Liver (tissue), 9 donors: ENCODE measurements around the gene CPNE1. TPM values are rescaled to one million over a fixed set of nuclear protein-coding genes. Genes with fewer than 3 reads are reported as not detected.

ENCODE experiments used
- DNase-seq: peaks from one replicate; pipeline ENCODE4 v3.0.0-alpha.2; 2017; ENCODE audit warnings: low spot score
- H3K27ac ChIP-seq, 2 donors: one replicate each; pipeline ENCODE4 v1.7.0; 2013; ENCODE audit warnings: inconsistent platforms in 2 of 2, low read length in 2 of 2, control low read depth in 1 of 2, low read depth in 1 of 2, mild to moderate bottlenecking in 1 of 2
- H3K27me3 ChIP-seq, 4 donors: one replicate each; pipeline versions ENCODE4 v1.6.1 to v1.7.0; 2013; ENCODE audit warnings: low read length in 3 of 4, inconsistent platforms in 1 of 4, mild to moderate bottlenecking in 1 of 4, moderate library complexity in 1 of 4; ENCODE audit not compliant: control insufficient read depth in 4 of 4, insufficient read depth in 4 of 4
- H3K36me3 ChIP-seq, 4 donors: one replicate each; pipeline versions ENCODE4 v1.6.1 to v1.7.0; 2013; ENCODE audit warnings: low read length in 3 of 4, mild to moderate bottlenecking in 3 of 4, low read depth in 1 of 4, moderate library complexity in 1 of 4; ENCODE audit not compliant: control insufficient read depth in 4 of 4, insufficient read depth in 3 of 4
- H3K4me1 ChIP-seq, 4 donors: one replicate each; pipeline versions ENCODE4 v1.6.1 to v1.7.0; 2013; ENCODE audit warnings: low read length in 3 of 4, mild to moderate bottlenecking in 3 of 4, moderate library complexity in 1 of 4; ENCODE audit not compliant: control insufficient read depth in 4 of 4, insufficient read depth in 4 of 4
- H3K4me3 ChIP-seq, 3 donors: one replicate each; pipeline versions ENCODE4 v1.6.1 to v1.7.0; 2013; ENCODE audit warnings: low read length in 3 of 3, control low read depth in 1 of 3, low read depth in 1 of 3, mild to moderate bottlenecking in 1 of 3
- H3K9ac ChIP-seq, 2 donors: one replicate each; pipeline ENCODE4 v1.7.0; 2013; ENCODE audit warnings: low read length in 2 of 2, mild to moderate bottlenecking in 2 of 2, moderate library complexity in 2 of 2, control low read depth in 1 of 2, low read depth in 1 of 2
- H3K9me3 ChIP-seq, 4 donors: one replicate each; pipeline versions ENCODE4 v1.6.1 to v1.7.0; 2013; ENCODE audit warnings: low read length in 3 of 4; ENCODE audit not compliant: control insufficient read depth in 4 of 4
- EGR1 ChIP-seq, 2 donors: IDR thresholded peaks; 2 replicates each; pipeline ENCODE4 v1.6.1; 2016 to 2018; ENCODE audit warnings: antibody characterized with exemption in 2 of 2, low read depth in 2 of 2
- FOXA1 ChIP-seq: IDR thresholded peaks from 2 replicates; pipeline ENCODE4 v1.6.1; 2016; ENCODE audit warnings: antibody characterized with exemption
- FOXA2 ChIP-seq: IDR thresholded peaks from 2 replicates; pipeline ENCODE4 v1.6.1; 2016; ENCODE audit warnings: antibody characterized with exemption
- GABPA ChIP-seq, 2 donors: IDR thresholded peaks in 1 of 2; conservative IDR thresholded peaks in 1 of 2; 2 replicates each; pipeline ENCODE4 v1.6.1; 2016; ENCODE audit warnings: antibody characterized with exemption in 2 of 2, mild to moderate bottlenecking in 1 of 2, moderate library complexity in 1 of 2
- HNF4A ChIP-seq, 2 donors: conservative IDR thresholded peaks; 2 replicates each; pipeline ENCODE4 v1.6.1; 2016; ENCODE audit warnings: antibody characterized with exemption in 2 of 2, mild to moderate bottlenecking in 2 of 2
- HNF4G ChIP-seq: IDR thresholded peaks from 2 replicates; pipeline ENCODE4 v1.6.1; 2016; ENCODE audit warnings: antibody characterized with exemption
- JUND ChIP-seq, 2 donors: IDR thresholded peaks; 2 replicates each; pipeline ENCODE4 v1.6.1; 2016; ENCODE audit warnings: antibody characterized with exemption in 2 of 2
- NR2F2 ChIP-seq: IDR thresholded peaks from 2 replicates; pipeline ENCODE4 v1.6.1; 2016; ENCODE audit warnings: antibody characterized with exemption
- RAD21 ChIP-seq, 2 donors: IDR thresholded peaks; 2 replicates each; pipeline ENCODE4 v1.6.1; 2016; ENCODE audit warnings: antibody characterized with exemption in 2 of 2, mild to moderate bottlenecking in 2 of 2
- RXRA ChIP-seq, 2 donors: IDR thresholded peaks; 2 replicates each; pipeline ENCODE4 v1.6.1; 2017 to 2018; ENCODE audit warnings: antibody characterized with exemption in 2 of 2, mild to moderate bottlenecking in 1 of 2
- SP1 ChIP-seq: IDR thresholded peaks from 2 replicates; pipeline ENCODE4 v1.6.1; 2018; ENCODE audit warnings: antibody characterized with exemption, mild to moderate bottlenecking
- TAF1 ChIP-seq: conservative IDR thresholded peaks from 2 replicates; pipeline ENCODE4 v1.6.1; 2016; ENCODE audit warnings: antibody characterized with exemption, mild to moderate bottlenecking
- YY1 ChIP-seq: IDR thresholded peaks from 2 replicates; pipeline ENCODE4 v1.6.1; 2016; ENCODE audit warnings: antibody characterized with exemption, mild to moderate bottlenecking
- WGBS: extraction: QIAGEN DNeasy Blood & Tissue Kit; methylation state at CpG from one replicate; pipeline ENCODE4 v1.1.7; 2013; 5-methylcytosine and 5-hydroxymethylcytosine counted together
- polyA plus RNA-seq, 2 donors: library from polyadenylated mRNA; stranded (reverse) in 1 of 2; unstranded in 1 of 2; fragments of 200-250 nt in 1 of 2; fragments of >200 nt in 1 of 2; fragmentation: Nextera tagmentation in 1 of 2; extraction: Ambion mirVana in 1 of 2; gene quantifications; one replicate each; pipeline versions ENCODE4 v1.2.1 to v1.2.3, GENCODE V29; 2013 to 2015
- total RNA-seq, 2 donors: library from RNA; depleted of rRNA; stranded (reverse); fragments of >200 nt; gene quantifications; one replicate each; pipeline ENCODE4 v1.2.3, GENCODE V29; 2014
- TF ChIP-seq, protein P1 (sequence below): IDR thresholded peaks from 2 replicates; pipeline ENCODE4 v1.6.1; 2016; ENCODE audit warnings: antibody characterized with exemption
- TF ChIP-seq, protein P2 (sequence below): IDR thresholded peaks from 2 replicates; pipeline ENCODE4 v1.6.1; 2016; ENCODE audit warnings: antibody characterized with exemption
- TF ChIP-seq, protein P3 (sequence below): IDR thresholded peaks from 2 replicates; pipeline ENCODE4 v1.6.1; 2016; ENCODE audit warnings: antibody characterized with exemption
- TF ChIP-seq, protein P4 (sequence below): fragments of 150-350 bp; IDR thresholded peaks from 2 replicates; pipeline ENCODE4 v1.5.1; 2017; ENCODE audit warnings: improper control_type of control experiment, low read depth, low read length; ENCODE audit not compliant: missing input control
- TF ChIP-seq, protein P5 (sequence below): IDR thresholded peaks from 2 replicates; pipeline ENCODE4 v1.6.1; 2016; ENCODE audit warnings: antibody characterized with exemption, mild to moderate bottlenecking
- donor health status: healthy.
- donor health status: healthy.
- donor health status: healthy.
- donor health status: healthy.
- donor health status: healthy.

The CPNE1 gene
- total and polyA plus RNA-seq, 4 donors = 25.5 to 55.4 (median 50.5) TPM

DNA sequence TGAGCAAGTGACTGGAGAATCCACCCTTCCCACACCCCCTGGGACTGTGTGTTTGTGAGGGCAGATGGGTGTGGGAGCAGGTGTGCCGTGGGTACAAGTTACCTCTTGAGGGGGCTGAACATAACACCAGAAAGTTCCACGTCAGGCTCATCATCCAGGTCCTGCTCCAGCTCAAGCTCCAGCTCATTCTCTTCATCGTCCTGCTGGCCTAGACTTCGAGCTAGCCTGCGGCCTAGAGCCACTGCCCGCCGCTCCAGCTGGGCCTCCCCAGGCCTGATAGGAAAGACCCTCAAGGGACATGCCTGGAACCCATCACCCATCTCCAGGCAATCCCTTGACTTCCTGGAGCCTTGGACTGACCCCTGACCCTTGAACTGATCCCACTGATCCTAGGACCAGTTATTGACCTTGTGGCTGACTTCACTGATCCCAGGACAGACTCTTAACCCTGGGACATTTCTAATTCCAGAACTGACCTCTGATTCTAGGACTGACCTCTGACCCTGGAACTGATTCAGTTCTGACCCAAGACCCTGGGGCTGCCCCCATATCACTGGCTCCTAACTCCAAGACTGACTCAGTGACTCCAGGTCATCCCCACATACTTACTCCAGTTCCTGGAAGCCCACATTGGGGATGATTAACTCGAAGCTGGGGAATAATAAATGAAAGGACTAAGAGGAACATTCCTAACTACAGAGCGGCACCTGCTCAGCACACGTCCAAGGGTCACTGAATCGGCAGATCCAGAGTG, 60.8 kb downstream of the CPNE1 start (continued):
- TF ChIP-seq, protein P1, sequence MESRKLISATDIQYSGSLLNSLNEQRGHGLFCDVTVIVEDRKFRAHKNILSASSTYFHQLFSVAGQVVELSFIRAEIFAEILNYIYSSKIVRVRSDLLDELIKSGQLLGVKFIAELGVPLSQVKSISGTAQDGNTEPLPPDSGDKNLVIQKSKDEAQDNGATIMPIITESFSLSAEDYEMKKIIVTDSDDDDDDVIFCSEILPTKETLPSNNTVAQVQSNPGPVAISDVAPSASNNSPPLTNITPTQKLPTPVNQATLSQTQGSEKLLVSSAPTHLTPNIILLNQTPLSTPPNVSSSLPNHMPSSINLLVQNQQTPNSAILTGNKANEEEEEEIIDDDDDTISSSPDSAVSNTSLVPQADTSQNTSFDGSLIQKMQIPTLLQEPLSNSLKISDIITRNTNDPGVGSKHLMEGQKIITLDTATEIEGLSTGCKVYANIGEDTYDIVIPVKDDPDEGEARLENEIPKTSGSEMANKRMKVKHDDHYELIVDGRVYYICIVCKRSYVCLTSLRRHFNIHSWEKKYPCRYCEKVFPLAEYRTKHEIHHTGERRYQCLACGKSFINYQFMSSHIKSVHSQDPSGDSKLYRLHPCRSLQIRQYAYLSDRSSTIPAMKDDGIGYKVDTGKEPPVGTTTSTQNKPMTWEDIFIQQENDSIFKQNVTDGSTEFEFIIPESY = no peak
- TF ChIP-seq, protein P2, sequence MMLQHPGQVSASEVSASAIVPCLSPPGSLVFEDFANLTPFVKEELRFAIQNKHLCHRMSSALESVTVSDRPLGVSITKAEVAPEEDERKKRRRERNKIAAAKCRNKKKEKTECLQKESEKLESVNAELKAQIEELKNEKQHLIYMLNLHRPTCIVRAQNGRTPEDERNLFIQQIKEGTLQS = no peak
- TF ChIP-seq, protein P3, sequence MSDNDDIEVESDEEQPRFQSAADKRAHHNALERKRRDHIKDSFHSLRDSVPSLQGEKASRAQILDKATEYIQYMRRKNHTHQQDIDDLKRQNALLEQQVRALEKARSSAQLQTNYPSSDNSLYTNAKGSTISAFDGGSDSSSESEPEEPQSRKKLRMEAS = no peak

DNA sequence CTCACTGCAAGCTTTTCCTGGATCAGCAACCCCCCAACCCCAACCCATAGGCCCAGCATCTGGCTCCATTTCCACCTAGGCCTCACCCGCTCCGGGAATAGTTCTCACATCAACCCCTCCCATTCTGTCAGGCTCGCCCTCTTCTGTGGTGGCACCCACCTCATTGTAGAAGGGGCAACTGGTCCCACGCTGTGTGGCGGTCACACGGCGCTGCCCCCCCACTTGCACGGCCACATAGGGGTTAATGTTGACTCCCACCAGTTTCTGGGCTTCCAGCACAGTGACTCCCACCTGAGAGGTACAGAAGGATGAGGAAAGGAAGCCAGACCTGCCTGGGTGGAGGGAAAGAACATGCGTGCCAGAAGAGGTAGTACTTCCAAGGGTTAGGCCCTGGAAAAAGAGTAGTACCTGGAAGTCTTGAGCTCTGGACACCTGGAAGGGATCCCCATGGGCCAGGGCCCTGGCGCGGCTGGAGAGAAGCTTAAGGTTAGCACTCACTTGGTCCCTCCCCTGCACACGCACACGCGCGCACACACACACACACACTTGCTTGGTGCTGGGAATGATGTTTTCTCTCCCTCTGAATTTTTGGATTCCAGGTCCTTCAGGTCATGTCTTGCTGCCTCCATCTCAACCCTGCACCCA, 61.7 kb downstream of the CPNE1 start:
- Histone ChIP-seq H3K27ac (no peak overlapping the region), H3K4me1 (peaks cover 7 to 14% (median 13%) of the 10 kb centered on the region in 4 donors), H3K36me3 (no peaks in the 10 kb centered on the region), H3K9ac (no peak overlapping the region), H3K4me3 (no peak overlapping the region), H3K27me3 (no peaks in the 10 kb centered on the region), H3K9me3 (no peaks in the 10 kb centered on the region)
- no peak for DNase-seq
- WGBS = 92% methylated on average over 15 of the region's 15 CpGs
- TF ChIP-seq GABPA (IDR thresholded peaks at IDR 0.05 in 1 of 2, conservative IDR thresholded peaks at IDR 0.05 in 1 of 2) = no peak

DNA sequence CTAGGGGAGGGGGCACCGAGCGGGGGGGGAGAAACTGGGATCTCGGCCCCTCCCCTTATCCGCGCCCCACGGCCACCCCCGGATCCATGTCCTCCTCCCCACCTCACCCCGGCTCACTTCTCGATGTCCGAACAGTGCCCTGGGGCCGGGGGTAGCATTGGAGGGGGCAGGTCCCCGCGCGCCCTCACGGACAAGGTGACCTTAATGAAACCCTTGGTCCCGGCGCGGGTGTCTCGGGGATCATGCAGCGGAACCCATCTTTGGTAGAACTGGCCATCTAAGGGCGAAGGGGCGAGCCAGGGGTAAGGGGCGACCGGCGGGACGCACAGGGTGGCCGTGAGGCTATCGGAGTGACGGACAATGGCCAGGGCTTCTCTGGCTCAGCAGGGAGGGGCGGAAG, 62.7 kb downstream of the CPNE1 start:
- Histone ChIP-seq H3K9me3 (no peaks in the 10 kb centered on the region), H3K36me3 (no peaks in the 10 kb centered on the region), H3K4me1 (peaks cover 7 to 14% (median 13%) of the 10 kb centered on the region in 4 donors), H3K27ac (no peak overlapping the region), H3K4me3 (peak overlapping the region; percentile 2 to 47 (median 29)), H3K27me3 (no peaks in the 10 kb centered on the region), H3K9ac (peak overlapping the region in 1 of 2 donors; percentile 3)
- DNase-seq = no peak
- TF ChIP-seq GABPA (IDR thresholded peaks at IDR 0.05 in 1 of 2, conservative IDR thresholded peaks at IDR 0.05 in 1 of 2) = no peak
- no peak for TF ChIP-seq FOXA1
- TF ChIP-seq SP1 = no peak
- TF ChIP-seq, protein P3 = no peak
- TF ChIP-seq FOXA2 = no peak
- no peak for TF ChIP-seq HNF4A (conservative IDR thresholded peaks at IDR 0.05)
- no peak for TF ChIP-seq EGR1 (IDR thresholded peaks at IDR 0.05; ENCODE audit: low read depth in 2 of 2)
- no peak for TF ChIP-seq JUND (IDR thresholded peaks at IDR 0.05)
- TF ChIP-seq, protein P4, sequence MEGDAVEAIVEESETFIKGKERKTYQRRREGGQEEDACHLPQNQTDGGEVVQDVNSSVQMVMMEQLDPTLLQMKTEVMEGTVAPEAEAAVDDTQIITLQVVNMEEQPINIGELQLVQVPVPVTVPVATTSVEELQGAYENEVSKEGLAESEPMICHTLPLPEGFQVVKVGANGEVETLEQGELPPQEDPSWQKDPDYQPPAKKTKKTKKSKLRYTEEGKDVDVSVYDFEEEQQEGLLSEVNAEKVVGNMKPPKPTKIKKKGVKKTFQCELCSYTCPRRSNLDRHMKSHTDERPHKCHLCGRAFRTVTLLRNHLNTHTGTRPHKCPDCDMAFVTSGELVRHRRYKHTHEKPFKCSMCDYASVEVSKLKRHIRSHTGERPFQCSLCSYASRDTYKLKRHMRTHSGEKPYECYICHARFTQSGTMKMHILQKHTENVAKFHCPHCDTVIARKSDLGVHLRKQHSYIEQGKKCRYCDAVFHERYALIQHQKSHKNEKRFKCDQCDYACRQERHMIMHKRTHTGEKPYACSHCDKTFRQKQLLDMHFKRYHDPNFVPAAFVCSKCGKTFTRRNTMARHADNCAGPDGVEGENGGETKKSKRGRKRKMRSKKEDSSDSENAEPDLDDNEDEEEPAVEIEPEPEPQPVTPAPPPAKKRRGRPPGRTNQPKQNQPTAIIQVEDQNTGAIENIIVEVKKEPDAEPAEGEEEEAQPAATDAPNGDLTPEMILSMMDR = no peak
- no peak for TF ChIP-seq HNF4G
- no peak for TF ChIP-seq RXRA (IDR thresholded peaks at IDR 0.05)
- TF ChIP-seq, protein P1 = no peak
- TF ChIP-seq RAD21 (IDR thresholded peaks at IDR 0.05) = no peak
- TF ChIP-seq YY1 = no peak
- no peak for TF ChIP-seq NR2F2
- TF ChIP-seq TAF1 = no peak
- TF ChIP-seq, protein P5, sequence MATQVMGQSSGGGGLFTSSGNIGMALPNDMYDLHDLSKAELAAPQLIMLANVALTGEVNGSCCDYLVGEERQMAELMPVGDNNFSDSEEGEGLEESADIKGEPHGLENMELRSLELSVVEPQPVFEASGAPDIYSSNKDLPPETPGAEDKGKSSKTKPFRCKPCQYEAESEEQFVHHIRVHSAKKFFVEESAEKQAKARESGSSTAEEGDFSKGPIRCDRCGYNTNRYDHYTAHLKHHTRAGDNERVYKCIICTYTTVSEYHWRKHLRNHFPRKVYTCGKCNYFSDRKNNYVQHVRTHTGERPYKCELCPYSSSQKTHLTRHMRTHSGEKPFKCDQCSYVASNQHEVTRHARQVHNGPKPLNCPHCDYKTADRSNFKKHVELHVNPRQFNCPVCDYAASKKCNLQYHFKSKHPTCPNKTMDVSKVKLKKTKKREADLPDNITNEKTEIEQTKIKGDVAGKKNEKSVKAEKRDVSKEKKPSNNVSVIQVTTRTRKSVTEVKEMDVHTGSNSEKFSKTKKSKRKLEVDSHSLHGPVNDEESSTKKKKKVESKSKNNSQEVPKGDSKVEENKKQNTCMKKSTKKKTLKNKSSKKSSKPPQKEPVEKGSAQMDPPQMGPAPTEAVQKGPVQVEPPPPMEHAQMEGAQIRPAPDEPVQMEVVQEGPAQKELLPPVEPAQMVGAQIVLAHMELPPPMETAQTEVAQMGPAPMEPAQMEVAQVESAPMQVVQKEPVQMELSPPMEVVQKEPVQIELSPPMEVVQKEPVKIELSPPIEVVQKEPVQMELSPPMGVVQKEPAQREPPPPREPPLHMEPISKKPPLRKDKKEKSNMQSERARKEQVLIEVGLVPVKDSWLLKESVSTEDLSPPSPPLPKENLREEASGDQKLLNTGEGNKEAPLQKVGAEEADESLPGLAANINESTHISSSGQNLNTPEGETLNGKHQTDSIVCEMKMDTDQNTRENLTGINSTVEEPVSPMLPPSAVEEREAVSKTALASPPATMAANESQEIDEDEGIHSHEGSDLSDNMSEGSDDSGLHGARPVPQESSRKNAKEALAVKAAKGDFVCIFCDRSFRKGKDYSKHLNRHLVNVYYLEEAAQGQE = no peak
- TF ChIP-seq, protein P2 = no peak
- WGBS = 32% methylated on average over 30 of the region's 30 CpGs
